ENCODE measurements around the gene PHC2.

DNA sequence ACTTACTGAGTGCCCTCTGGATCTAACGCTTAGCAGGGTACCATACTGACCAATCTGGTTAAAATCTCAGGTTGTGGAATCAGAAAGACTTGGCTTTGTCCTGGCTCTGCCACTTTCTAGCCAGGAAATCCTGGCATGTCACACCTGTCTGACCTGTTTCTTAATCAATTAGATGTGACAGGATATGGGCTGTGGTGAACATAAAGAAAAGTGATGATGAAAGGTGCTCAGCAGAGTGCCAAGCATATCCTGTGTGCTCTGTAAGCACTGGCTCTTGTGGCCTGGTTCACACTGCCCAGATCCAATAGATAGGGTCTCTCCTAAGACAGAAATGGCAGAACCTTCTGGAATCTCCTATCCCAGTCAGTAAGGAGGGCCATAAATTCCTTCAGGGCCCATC, 53.9 kb downstream of the PHC2 start:
- no peak for TF ChIP-seq CTCF (IDR thresholded peaks at IDR 0.05; ENCODE audit: low read length)
- no peak for TF ChIP-seq EZH2 (IDR thresholded peaks at IDR 0.05; ENCODE audit: borderline replicate concordance, low read length)
